ENCODE measurements around the gene PALLD.

The PALLD gene

DNA sequence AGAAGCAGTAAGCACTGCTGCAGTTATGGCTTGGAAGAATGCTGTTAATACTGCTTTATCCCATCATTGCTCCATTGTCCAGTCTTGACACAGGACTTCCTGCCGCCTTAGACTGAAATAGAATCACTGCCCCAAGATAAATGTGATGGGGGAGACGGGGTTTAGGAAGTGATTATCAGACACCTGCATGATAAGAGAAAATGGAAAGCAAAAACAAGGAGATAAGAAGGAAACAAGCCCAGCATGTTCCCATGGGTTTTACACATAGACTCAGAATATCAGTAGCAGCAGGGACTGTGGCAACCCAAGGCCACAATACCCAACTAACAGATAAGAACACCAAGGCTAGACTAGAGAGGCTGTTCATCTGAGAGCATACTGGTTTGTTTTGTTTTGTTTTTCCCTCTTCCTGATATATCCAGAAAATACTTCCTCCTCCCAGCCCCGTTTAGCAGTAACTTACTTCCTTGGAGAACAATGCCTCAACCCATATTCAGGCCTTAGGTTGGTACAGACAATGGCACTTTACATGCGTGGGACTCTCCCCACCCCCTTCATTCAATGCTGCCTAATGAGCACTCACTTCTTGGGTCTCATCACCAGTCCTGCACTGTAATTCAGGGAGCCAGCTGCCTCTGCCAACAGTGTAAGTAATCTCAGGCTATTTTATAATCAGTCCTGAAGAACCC, 280.6 kb downstream of the PALLD start:
- H3K27me3 ChIP-seq (ENCODE audit: insufficient read depth, low read depth, severe bottlenecking), result no peaks in the 10 kb centered on the region
- TF ChIP-seq, protein P1, sequence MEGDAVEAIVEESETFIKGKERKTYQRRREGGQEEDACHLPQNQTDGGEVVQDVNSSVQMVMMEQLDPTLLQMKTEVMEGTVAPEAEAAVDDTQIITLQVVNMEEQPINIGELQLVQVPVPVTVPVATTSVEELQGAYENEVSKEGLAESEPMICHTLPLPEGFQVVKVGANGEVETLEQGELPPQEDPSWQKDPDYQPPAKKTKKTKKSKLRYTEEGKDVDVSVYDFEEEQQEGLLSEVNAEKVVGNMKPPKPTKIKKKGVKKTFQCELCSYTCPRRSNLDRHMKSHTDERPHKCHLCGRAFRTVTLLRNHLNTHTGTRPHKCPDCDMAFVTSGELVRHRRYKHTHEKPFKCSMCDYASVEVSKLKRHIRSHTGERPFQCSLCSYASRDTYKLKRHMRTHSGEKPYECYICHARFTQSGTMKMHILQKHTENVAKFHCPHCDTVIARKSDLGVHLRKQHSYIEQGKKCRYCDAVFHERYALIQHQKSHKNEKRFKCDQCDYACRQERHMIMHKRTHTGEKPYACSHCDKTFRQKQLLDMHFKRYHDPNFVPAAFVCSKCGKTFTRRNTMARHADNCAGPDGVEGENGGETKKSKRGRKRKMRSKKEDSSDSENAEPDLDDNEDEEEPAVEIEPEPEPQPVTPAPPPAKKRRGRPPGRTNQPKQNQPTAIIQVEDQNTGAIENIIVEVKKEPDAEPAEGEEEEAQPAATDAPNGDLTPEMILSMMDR (IDR thresholded peaks at IDR 0.05; ENCODE audit: low read depth, low read length), result no peak
- no peak for DNase-seq
- H3K36me3 ChIP-seq, result no peaks in the 10 kb centered on the region
- no peak overlapping the region for H3K4me3 ChIP-seq (ENCODE audit: low read depth, low read length)
- H3K27ac ChIP-seq, result no peak overlapping the region
- peaks cover 6% of the 10 kb centered on the region for H3K9me3 ChIP-seq (ENCODE audit: severe bottlenecking)

DNA sequence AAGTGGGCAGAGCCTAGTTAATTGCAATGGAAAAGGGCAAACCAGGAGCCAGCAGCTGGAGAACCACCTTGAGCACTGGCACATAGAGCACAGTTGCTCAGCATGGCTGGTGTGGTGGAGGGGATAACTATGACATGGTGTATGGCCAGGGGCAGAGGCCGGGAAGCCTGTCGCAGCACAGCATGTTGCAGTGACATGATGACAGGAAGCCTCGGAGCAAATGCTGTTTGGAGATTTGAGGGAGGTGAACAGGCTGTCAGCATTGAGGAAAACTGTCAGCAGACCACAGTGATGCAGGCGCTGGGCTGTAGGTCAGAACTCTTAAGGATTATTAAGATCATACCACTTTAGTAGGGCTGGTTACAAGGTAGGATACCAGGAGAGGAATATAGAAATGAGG, 284.5 kb downstream of the PALLD start:
- no peak overlapping the region for H3K27ac ChIP-seq

DNA sequence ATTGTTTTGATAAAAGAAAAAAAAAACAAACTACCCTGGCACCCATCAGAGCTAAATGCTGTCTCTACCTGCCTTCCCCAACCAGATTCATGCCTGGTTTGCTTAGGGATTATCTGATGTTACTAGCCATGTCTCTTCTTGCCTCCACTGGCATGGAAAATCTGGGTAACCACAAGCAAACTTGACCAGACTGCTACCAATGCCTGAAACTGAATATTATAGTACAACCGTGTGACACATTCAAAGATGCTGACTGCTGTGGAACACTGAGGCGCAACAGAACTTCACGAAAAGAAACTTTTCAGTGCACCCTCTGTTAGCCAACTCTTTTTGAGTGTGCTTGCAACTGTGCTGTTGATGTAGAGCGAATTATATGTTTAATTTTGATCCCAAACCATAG, 285.1 kb downstream of the PALLD start:
- Histone ChIP-seq H3K9me3 (ENCODE audit: severe bottlenecking) (peaks cover 3% of the 10 kb centered on the region), H3K4me3 (ENCODE audit: low read depth, low read length) (no peak overlapping the region), H3K27ac (no peak overlapping the region), H3K27me3 (ENCODE audit: insufficient read depth, low read depth, severe bottlenecking) (no peaks in the 10 kb centered on the region), H3K36me3 (no peaks in the 10 kb centered on the region)
- TF ChIP-seq, protein P1 (IDR thresholded peaks at IDR 0.05; ENCODE audit: low read depth, low read length), result no peak
- no peak for DNase-seq

More for the DNA sequence above, 284.5 kb downstream of the PALLD start:
- no peaks in the 10 kb centered on the region for H3K36me3 ChIP-seq
- TF ChIP-seq, protein P1 (IDR thresholded peaks at IDR 0.05; ENCODE audit: low read depth, low read length), result no peak
- H3K9me3 ChIP-seq (ENCODE audit: severe bottlenecking), result peaks cover 3% of the 10 kb centered on the region
- no peaks in the 10 kb centered on the region for H3K27me3 ChIP-seq (ENCODE audit: insufficient read depth, low read depth, severe bottlenecking)
- no peak for DNase-seq
- H3K4me3 ChIP-seq (ENCODE audit: low read depth, low read length), result no peak overlapping the region

DNA sequence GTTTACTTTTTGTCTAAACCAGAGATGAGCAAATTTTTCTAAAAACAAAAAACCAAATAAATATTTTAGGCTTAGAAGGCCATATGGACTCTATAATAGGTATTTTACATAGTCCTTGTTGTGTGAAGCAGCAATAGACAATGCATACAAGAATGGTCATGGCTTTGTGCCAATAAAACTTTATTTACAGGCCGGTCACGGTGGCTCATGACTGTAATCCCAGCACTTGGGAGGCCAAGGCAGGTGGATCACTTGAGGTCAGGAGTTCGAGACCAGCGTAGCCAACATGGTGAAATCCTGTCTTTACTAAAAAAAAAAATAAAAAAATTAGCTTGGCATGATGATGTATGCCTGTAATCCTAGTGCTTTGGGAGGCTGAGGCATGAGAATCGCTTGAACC, 285.6 kb downstream of the PALLD start:
- H3K9me3 ChIP-seq (ENCODE audit: severe bottlenecking), result no peaks in the 10 kb centered on the region
- TF ChIP-seq, protein P1 (IDR thresholded peaks at IDR 0.05; ENCODE audit: low read depth, low read length), result no peak
- DNase-seq, result no peak
- no peaks in the 10 kb centered on the region for H3K27me3 ChIP-seq (ENCODE audit: insufficient read depth, low read depth, severe bottlenecking)
- no peak overlapping the region for H3K4me3 ChIP-seq (ENCODE audit: low read depth, low read length)
- no peaks in the 10 kb centered on the region for H3K36me3 ChIP-seq
- no peak overlapping the region for H3K27ac ChIP-seq

DNA sequence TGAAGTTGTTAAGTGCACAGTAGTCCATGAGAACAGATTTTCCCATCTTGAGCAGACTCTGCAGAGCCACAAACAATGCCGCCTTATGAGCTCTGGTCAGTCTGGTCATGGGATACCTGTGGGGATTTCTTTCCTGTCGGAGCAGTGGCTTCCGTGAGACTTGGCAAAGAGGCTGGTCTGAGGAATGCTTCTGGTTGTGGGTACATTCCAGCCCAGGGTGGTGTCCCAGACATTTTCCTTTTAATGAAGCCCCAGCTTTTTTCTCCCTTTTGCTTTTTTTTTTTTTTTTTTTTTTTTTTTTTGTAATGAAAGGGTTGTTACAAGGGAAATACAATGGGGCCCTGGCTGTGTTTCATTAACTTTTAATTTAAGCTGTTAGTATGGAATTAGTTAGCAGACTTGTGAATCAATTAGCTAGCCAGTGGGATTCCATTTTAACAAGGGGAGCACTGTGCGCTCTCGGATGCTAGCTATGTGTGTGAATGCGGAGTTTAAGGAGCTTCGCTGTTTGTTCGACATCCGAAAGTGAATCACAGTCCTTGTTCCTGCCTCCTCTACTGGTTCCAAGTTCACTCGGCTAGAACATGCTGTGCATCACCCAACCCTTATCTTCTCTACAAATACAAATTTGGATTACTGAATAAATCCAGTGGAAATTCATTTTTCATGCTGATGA, 288.1 kb downstream of the PALLD start:
- TF ChIP-seq, protein P1 (IDR thresholded peaks at IDR 0.05; ENCODE audit: low read depth, low read length), result no peak
- no peak for DNase-seq
- Histone ChIP-seq H3K36me3 (no peaks in the 10 kb centered on the region), H3K27me3 (ENCODE audit: insufficient read depth, low read depth, severe bottlenecking) (no peaks in the 10 kb centered on the region), H3K9me3 (ENCODE audit: severe bottlenecking) (no peaks in the 10 kb centered on the region), H3K27ac (no peak overlapping the region), H3K4me3 (ENCODE audit: low read depth, low read length) (no peak overlapping the region)

Data from WERI-Rb-1 (cell line).